Measurements from ENCODE around the gene C10orf90. TPM values are rescaled to one million over a fixed set of nuclear protein-coding genes. Genes with fewer than 3 reads are reported as not detected.

The C10orf90 gene
- not detected in 2 replicates for total RNA-seq

- no peak within 1 kb of the TSS for H3K4me3 ChIP-seq (ENCODE audit: low read depth, low read length)
- TF ChIP-seq CTCF (IDR thresholded peaks at IDR 0.05; ENCODE audit: insufficient read depth, low read depth, low read length) = no peak
Measured at GRCh38 chr10:126670056-126670894, at the start of gene C10orf90. Gene C10orf90, minus strand, starts transcription at chr10:126670693. Its CDS starts 213 bp downstream, at chr10:126670480.

GRCh38 chr10:126716366-126716765 lies 45.9 kb upstream of the C10orf90 start:
- no peak for DNase-seq (ENCODE audit: low read depth)
- no peak for TF ChIP-seq CTCF (IDR thresholded peaks at IDR 0.05; ENCODE audit: insufficient read depth, low read depth, low read length)
- no peak overlapping the region for H3K4me3 ChIP-seq (ENCODE audit: low read depth, low read length)

More at GRCh38 chr10:126670056-126670894, at the start of gene C10orf90:
- no peak for DNase-seq (ENCODE audit: low read depth)

GRCh38 chr10:126713594-126713993 lies 43.1 kb upstream of the C10orf90 start:
- H3K4me3 ChIP-seq (ENCODE audit: low read depth, low read length) = no peak overlapping the region
- no peak for DNase-seq (ENCODE audit: low read depth)
- no peak for TF ChIP-seq CTCF (IDR thresholded peaks at IDR 0.05; ENCODE audit: insufficient read depth, low read depth, low read length)

GRCh38 chr10:126712681-126713080 lies 42.2 kb upstream of the C10orf90 start:
- no peak for TF ChIP-seq CTCF (IDR thresholded peaks at IDR 0.05; ENCODE audit: insufficient read depth, low read depth, low read length)
- no peak overlapping the region for H3K4me3 ChIP-seq (ENCODE audit: low read depth, low read length)
- DNase-seq (ENCODE audit: low read depth) = no peak

- no peak for DNase-seq (ENCODE audit: low read depth)
- H3K4me3 ChIP-seq (ENCODE audit: low read depth, low read length) = no peak overlapping the region
- no peak for TF ChIP-seq CTCF (IDR thresholded peaks at IDR 0.05; ENCODE audit: insufficient read depth, low read depth, low read length)
Measured at GRCh38 chr10:126705951-126706565, 35.6 kb upstream of the C10orf90 start.

GRCh38 chr10:126705131-126705530 lies 34.6 kb upstream of the C10orf90 start:
- no peak overlapping the region for H3K4me3 ChIP-seq (ENCODE audit: low read depth, low read length)
- DNase-seq (ENCODE audit: low read depth) = no peak
- no peak for TF ChIP-seq CTCF (IDR thresholded peaks at IDR 0.05; ENCODE audit: insufficient read depth, low read depth, low read length)

All from fibroblast of villous mesenchyme (primary cell).